CD4-positive, alpha-beta T cell (primary cell): ENCODE measurements around the gene SKAP2. TPM values are rescaled to one million over a fixed set of nuclear protein-coding genes. Genes with fewer than 3 reads are reported as not detected.

ENCODE experiments used
- ATAC-seq: fragments of 200-7000 bp; cut with Tn5 transposase; one replicate; pipeline ENCODE4 v1.10.0; 2022; ENCODE audit warnings: mild to moderate bottlenecking; ENCODE audit not compliant: poor library complexity
- CTCF ChIA-PET: fragments of 350-600 bp; sonication (Branson Sonifier 250); formaldehyde crosslinking; loops from one replicate; lab custom pipeline; 2021; ENCODE audit warnings: antibody characterized with exemption, inconsistent platforms; lab: Charles Lee
- POLR2A ChIA-PET: fragments of 350-600 bp; sonication (Branson Sonifier 250); formaldehyde crosslinking; loops from one replicate; lab custom pipeline; 2021; ENCODE audit warnings: antibody characterized with exemption, inconsistent platforms; lab: Charles Lee
- DNase-seq, 14 experiments: peaks; one replicate each; pipeline ENCODE4 v3.0.0-alpha.2; 2013 to 2020; ENCODE audit warnings: mixed read lengths in 2 of 14
- H3K27ac ChIP-seq, 2 donors: one replicate each; pipeline versions ENCODE4 v1.5.1 to v1.7.0; 2013; ENCODE audit warnings: low read length in 2 of 2, low read depth in 1 of 2, mild to moderate bottlenecking in 1 of 2
- H3K27me3 ChIP-seq, 2 experiments: 1 replicate in 1 of 2; 2 replicates in 1 of 2; pipeline versions ENCODE4 v1.6.1 to v1.7.0; 2013; ENCODE audit warnings: low read length in 2 of 2, control low read depth in 1 of 2, mild to moderate bottlenecking in 1 of 2, moderate library complexity in 1 of 2; ENCODE audit not compliant: insufficient read depth in 2 of 2, control insufficient read depth in 1 of 2
- H3K36me3 ChIP-seq: one replicate; pipeline ENCODE4 v1.6.1; 2013; ENCODE audit warnings: low read length, control low read depth; ENCODE audit not compliant: insufficient read depth
- H3K4me1 ChIP-seq: one replicate; pipeline ENCODE4 v1.6.1; 2013; ENCODE audit warnings: low read length, control low read depth; ENCODE audit not compliant: insufficient read depth
- H3K4me3 ChIP-seq: one replicate; pipeline ENCODE4 v1.5.1; 2013; ENCODE audit warnings: mild to moderate bottlenecking, low read length, moderate library complexity
- H3K9me3 ChIP-seq, 2 experiments: 1 replicate in 1 of 2; 2 replicates in 1 of 2; pipeline versions ENCODE4 v1.6.1 to v1.7.0; 2013; ENCODE audit warnings: low read length in 2 of 2, mild to moderate bottlenecking in 2 of 2, control low read depth in 1 of 2, moderate library complexity in 1 of 2; ENCODE audit not compliant: control insufficient read depth in 1 of 2, insufficient read depth in 1 of 2
- H3K27ac Mint-ChIP-seq: one replicate; pipeline ENCODE4 v1.8.0; 2020; ENCODE audit warnings: mixed read lengths
- H3K27me3 Mint-ChIP-seq: one replicate; pipeline ENCODE4 v1.8.0; 2021; ENCODE audit warnings: mixed read lengths
- H3K36me3 Mint-ChIP-seq: one replicate; pipeline ENCODE4 v1.8.0; 2021; ENCODE audit warnings: low read depth, mixed read lengths
- H3K4me1 Mint-ChIP-seq: one replicate; pipeline ENCODE4 v1.8.0; 2021; ENCODE audit warnings: low read depth, mixed read lengths
- H3K4me3 Mint-ChIP-seq: one replicate; pipeline ENCODE4 v1.8.0; 2020; ENCODE audit warnings: mild to moderate bottlenecking, mixed read lengths
- H3K9me3 Mint-ChIP-seq: one replicate; pipeline ENCODE4 v1.8.0; 2020; ENCODE audit warnings: mixed read lengths
- intact Hi-C, 2 experiments: fragments of 100-400 bp; cut with DNase I in 1 of 2; cut with micrococcal nuclease in 1 of 2; formaldehyde crosslinking; loops; one replicate each; pipeline versions ENCODE4 v1.15.1 to v1.9.0; 2023 to 2025; cut with DNase I, micrococcal nuclease
- total RNA-seq, 174 experiments: library from RNA in 2 of 174; stranded (reverse) in 2 of 174; gene quantifications; one replicate each; pipeline ENCODE4 v1.2.3 and lab custom pipeline; 2021 to 2026
- TF ChIP-seq, protein P1 (sequence below): fragments of 200-600 bp; IDR thresholded peaks from one replicate; pipeline ENCODE4 v1.8.0; 2022; ENCODE audit warnings: antibody characterized with exemption, mild to moderate bottlenecking

The SKAP2 gene
- total RNA-seq, 2 experiments from 2014 or later = 0.91 to 1.2 TPM

DNA sequence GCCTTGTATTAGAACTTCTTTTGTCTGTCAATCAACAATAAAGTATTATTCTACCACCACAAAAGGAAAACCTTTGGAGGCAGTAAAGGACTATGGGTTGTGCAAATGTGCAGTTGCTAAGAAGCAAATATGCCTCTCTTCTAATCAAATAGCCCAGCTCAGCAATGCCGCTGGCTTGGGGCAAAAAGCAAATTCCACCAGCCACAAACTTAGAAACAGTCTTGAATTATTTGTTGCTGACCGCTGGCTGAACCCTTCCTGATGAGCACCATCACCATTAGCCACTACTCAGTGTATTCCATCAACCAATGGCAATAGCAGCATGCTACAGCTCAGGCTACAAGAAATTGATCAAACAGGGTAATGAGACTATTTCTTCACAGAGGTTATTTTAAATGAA, 51.0 kb downstream of the SKAP2 start:
- POLR2A ChIA-PET = no interaction called here

DNA sequence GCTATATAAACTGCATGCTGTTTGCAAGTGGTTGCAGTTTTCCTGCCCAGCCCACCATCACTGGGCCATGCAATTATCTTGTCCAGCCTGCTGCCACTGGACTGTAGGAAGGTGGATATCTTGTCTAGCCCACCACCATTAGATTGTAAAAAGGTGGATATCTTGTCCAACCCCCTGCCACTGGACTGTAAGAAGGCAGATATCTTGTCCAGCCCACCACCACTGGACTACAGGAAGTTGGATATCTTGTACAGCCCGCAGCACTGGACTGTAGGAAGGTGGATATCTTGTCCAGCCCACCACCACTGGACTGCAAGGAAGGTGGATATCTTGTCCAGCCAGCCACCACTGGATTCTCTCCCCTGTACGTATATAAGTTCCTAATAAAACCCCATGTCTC, 69.8 kb downstream of the SKAP2 start:
- ChIA-PET CTCF (no interaction called here), POLR2A (no interaction called here)
- H3K4me3 ChIP-seq = no peak overlapping the region
- no peaks in the 10 kb centered on the region for H3K27me3 ChIP-seq
- no peaks in the 10 kb centered on the region for H3K4me1 Mint-ChIP-seq
- H3K27ac ChIP-seq = no peak overlapping the region
- no peak overlapping the region for H3K4me3 Mint-ChIP-seq
- H3K27me3 Mint-ChIP-seq = peaks cover 6% of the 10 kb centered on the region
- no peak overlapping the region for H3K27ac Mint-ChIP-seq
- TF ChIP-seq, protein P1, sequence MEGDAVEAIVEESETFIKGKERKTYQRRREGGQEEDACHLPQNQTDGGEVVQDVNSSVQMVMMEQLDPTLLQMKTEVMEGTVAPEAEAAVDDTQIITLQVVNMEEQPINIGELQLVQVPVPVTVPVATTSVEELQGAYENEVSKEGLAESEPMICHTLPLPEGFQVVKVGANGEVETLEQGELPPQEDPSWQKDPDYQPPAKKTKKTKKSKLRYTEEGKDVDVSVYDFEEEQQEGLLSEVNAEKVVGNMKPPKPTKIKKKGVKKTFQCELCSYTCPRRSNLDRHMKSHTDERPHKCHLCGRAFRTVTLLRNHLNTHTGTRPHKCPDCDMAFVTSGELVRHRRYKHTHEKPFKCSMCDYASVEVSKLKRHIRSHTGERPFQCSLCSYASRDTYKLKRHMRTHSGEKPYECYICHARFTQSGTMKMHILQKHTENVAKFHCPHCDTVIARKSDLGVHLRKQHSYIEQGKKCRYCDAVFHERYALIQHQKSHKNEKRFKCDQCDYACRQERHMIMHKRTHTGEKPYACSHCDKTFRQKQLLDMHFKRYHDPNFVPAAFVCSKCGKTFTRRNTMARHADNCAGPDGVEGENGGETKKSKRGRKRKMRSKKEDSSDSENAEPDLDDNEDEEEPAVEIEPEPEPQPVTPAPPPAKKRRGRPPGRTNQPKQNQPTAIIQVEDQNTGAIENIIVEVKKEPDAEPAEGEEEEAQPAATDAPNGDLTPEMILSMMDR = no peak
- no peaks in the 10 kb centered on the region for H3K4me1 ChIP-seq
- H3K36me3 ChIP-seq = no peaks in the 10 kb centered on the region
- H3K9me3 Mint-ChIP-seq = no peaks in the 10 kb centered on the region
- H3K36me3 Mint-ChIP-seq = no peaks in the 10 kb centered on the region
- no peaks in the 10 kb centered on the region for H3K9me3 ChIP-seq
- no peak for ATAC-seq
- no peak for DNase-seq
- intact Hi-C loops = no loop called here

More for the DNA sequence above, 51.0 kb downstream of the SKAP2 start:
- H3K9me3 Mint-ChIP-seq = no peaks in the 10 kb centered on the region
- CTCF ChIA-PET = no interaction called here
- no peaks in the 10 kb centered on the region for H3K9me3 ChIP-seq
- no peak overlapping the region for H3K4me3 Mint-ChIP-seq
- H3K27me3 Mint-ChIP-seq = peaks cover 5% of the 10 kb centered on the region
- no peaks in the 10 kb centered on the region for H3K36me3 Mint-ChIP-seq
- DNase-seq = no peak
- no peaks in the 10 kb centered on the region for H3K4me1 ChIP-seq
- no peak overlapping the region for H3K27ac ChIP-seq
- intact Hi-C loops = no loop called here
- no peak overlapping the region for H3K27ac Mint-ChIP-seq
- TF ChIP-seq, protein P1 = no peak
- ATAC-seq = no peak
- no peak overlapping the region for H3K4me3 ChIP-seq
- no peaks in the 10 kb centered on the region for H3K4me1 Mint-ChIP-seq
- no peaks in the 10 kb centered on the region for H3K27me3 ChIP-seq
- no peaks in the 10 kb centered on the region for H3K36me3 ChIP-seq

DNA sequence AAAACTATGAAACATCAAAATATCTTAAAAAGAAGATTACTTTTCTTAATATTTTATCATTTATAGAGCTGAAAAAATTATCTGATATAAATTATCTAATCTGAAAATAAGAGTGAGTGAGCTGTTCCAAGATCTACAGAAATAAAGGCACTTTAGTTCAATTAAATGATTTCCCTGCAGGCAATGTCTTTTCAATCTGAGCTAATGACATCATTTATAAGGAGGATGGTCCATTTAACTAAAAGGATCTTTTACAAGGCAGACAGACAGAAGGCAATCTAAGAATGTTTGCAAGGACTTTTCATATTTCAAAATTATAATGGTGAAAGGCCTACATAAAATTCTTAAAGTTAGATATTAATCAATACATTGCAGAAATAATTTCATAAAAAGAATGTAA, 71.8 kb downstream of the SKAP2 start:
- no peaks in the 10 kb centered on the region for H3K9me3 Mint-ChIP-seq
- Histone ChIP-seq H3K27me3 (no peaks in the 10 kb centered on the region), H3K36me3 (no peaks in the 10 kb centered on the region), H3K9me3 (no peaks in the 10 kb centered on the region), H3K27ac (no peak overlapping the region), H3K4me1 (no peaks in the 10 kb centered on the region), H3K4me3 (no peak overlapping the region)
- no peaks in the 10 kb centered on the region for H3K36me3 Mint-ChIP-seq
- CTCF ChIA-PET = no interaction called here
- H3K4me3 Mint-ChIP-seq = no peak overlapping the region
- DNase-seq = no peak
- TF ChIP-seq, protein P1 = no peak
- H3K27ac Mint-ChIP-seq = no peak overlapping the region
- intact Hi-C loops = no loop called here
- no peaks in the 10 kb centered on the region for H3K4me1 Mint-ChIP-seq
- H3K27me3 Mint-ChIP-seq = peaks cover 6% of the 10 kb centered on the region
- ATAC-seq = no peak
- POLR2A ChIA-PET = no interaction called here
